Measurements from ENCODE around the gene LYST. TPM values are rescaled to one million over a fixed set of nuclear protein-coding genes. Genes with fewer than 3 reads are reported as not detected.
"Not testable (repeated sequence)": the region's sequence is repeated elsewhere in the genome, so short reads cannot be mapped to it uniquely, and the experiment has no call there.

The LYST gene
- total RNA-seq, 1 donor from 2014 or later: 90.2 TPM

DNA sequence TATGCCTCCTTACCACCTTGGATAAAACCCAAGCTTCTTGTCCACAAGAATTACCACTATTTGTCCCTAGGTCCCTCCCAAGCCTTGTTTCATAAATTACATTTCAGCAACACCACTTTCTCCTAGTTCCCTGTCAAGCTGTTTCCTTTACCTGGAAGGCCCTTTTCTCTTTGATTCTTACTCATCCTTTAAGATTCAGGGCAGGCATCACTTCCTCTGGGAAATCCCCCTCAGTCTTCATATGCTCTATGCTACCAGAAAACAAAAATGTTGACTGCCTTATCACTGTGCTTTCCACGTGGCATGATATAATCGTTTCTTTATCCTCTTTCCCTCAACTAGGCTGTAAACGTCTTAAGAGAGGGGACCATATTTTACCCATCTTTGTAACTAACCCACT, 102.7 kb downstream of the LYST start:
- ATAC-seq (ENCODE audit: low read depth): peak; percentile 75
- DNase-seq: no peak
- Mint-ChIP-seq H3K4me3 (no peak overlapping the region), H3K27ac (no peak overlapping the region), H3K9me3 (no peaks in the 10 kb centered on the region), H3K36me3 (ENCODE audit: low read depth) (peaks cover 47% of the 10 kb centered on the region), H3K4me1 (peaks cover 18% of the 10 kb centered on the region), H3K27me3 (no peaks in the 10 kb centered on the region)
- ChIA-PET POLR2A (no interaction called here), CTCF (no interaction called here)
- no peak for TF ChIP-seq CTCF (IDR thresholded peaks at IDR 0.05)
- intact Hi-C loops (cut with micrococcal nuclease): no loop called here

GRCh38 chr1:235759336-235759735, 107.4 kb downstream of the LYST start:
- TF ChIP-seq CTCF (IDR thresholded peaks at IDR 0.05): no peak
- intact Hi-C loops (cut with micrococcal nuclease): no loop called here
- Mint-ChIP-seq H3K27ac (no peak overlapping the region), H3K9me3 (no peaks in the 10 kb centered on the region), H3K27me3 (no peaks in the 10 kb centered on the region), H3K4me3 (no peak overlapping the region), H3K4me1 (no peaks in the 10 kb centered on the region), H3K36me3 (ENCODE audit: low read depth) (peaks cover 63% of the 10 kb centered on the region)
- ATAC-seq (ENCODE audit: low read depth) (no peak), DNase-seq (no peak)
- ChIA-PET POLR2A (no interaction called here), CTCF (no interaction called here)

DNA sequence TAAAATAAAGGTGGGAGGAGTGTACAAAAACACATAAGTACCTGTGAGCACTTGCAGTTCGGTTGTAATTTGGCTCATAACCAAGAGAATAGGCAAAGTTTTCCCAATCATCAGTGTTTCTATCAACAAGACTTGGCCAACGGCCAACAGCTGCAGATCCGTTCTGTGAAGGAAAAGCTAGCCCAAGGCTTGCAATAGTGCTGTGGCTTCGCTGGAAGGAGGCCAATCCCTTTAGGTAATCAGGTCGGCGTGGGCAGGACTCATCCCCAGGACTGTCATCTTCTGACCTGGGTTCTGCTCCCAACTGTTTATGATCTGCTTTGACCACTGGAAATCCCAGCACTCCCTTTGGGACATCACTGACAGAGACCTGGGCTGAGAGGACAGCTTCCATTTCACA, 107.8 kb downstream of the LYST start:
- Mint-ChIP-seq H3K27me3 (no peaks in the 10 kb centered on the region), H3K36me3 (ENCODE audit: low read depth) (peaks cover 67% of the 10 kb centered on the region), H3K4me3 (no peak overlapping the region), H3K9me3 (no peaks in the 10 kb centered on the region), H3K4me1 (no peaks in the 10 kb centered on the region), H3K27ac (no peak overlapping the region)
- intact Hi-C loops (cut with micrococcal nuclease): no loop called here
- ATAC-seq (ENCODE audit: low read depth) (no peak), DNase-seq (no peak)
- ChIA-PET POLR2A (no interaction called here), CTCF (no interaction called here)
- TF ChIP-seq CTCF (IDR thresholded peaks at IDR 0.05): no peak

DNA sequence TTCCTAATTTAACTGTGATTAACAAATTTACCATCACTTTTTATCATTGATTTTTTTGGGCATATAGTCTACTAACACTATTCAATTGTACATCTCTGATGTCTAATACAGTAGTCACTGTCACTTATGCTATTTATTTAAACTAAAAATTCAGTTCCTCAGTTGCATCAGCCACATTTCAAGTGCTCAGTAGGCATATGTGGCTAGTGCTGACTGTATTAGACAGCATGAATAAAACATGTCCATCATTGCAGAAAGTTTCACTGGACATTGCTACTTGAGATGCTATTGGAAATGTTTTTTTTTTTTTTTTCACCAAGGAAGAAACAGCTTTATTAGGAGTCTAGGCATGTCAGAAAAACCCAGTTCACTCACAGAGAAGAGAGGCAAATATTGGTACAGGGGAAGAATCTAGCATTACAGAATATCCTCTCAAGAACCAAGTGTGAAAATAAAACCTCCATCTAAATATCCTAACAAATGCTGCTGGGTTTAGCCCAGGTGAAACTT, 109.1 kb downstream of the LYST start:
- CTCF ChIA-PET: no interaction called here
- Mint-ChIP-seq H3K27ac (no peak overlapping the region), H3K9me3 (no peaks in the 10 kb centered on the region), H3K4me1 (no peaks in the 10 kb centered on the region), H3K4me3 (no peak overlapping the region), H3K27me3 (no peaks in the 10 kb centered on the region), H3K36me3 (ENCODE audit: low read depth) (peaks cover 75% of the 10 kb centered on the region)
- ATAC-seq (ENCODE audit: low read depth): no peak
- POLR2A ChIA-PET: no interaction called here
- TF ChIP-seq CTCF (IDR thresholded peaks at IDR 0.05): no peak
- DNase-seq: no peak
- intact Hi-C loops (cut with micrococcal nuclease): no loop called here

GRCh38 chr1:235754186-235754585, 112.5 kb downstream of the LYST start:
- ATAC-seq (ENCODE audit: low read depth); H3K27ac Mint-ChIP-seq; H3K4me3 Mint-ChIP-seq; H3K9me3 Mint-ChIP-seq; H3K27me3 Mint-ChIP-seq; H3K4me1 Mint-ChIP-seq; DNase-seq; intact Hi-C loops (cut with micrococcal nuclease): not testable (repeated sequence)
- H3K36me3 Mint-ChIP-seq (ENCODE audit: low read depth): peaks cover 75% of the 10 kb centered on the region
- CTCF ChIA-PET: interaction anchor here (1.1 kb wide), 1 partner anchor 217 kb away, joined by 4 read pairs; no protein-coding TSS in a partner anchor
- POLR2A ChIA-PET: interaction anchor here (0.7 kb wide), 1 partner anchor 17 kb away, joined by 3 read pairs; no protein-coding TSS in a partner anchor

DNA sequence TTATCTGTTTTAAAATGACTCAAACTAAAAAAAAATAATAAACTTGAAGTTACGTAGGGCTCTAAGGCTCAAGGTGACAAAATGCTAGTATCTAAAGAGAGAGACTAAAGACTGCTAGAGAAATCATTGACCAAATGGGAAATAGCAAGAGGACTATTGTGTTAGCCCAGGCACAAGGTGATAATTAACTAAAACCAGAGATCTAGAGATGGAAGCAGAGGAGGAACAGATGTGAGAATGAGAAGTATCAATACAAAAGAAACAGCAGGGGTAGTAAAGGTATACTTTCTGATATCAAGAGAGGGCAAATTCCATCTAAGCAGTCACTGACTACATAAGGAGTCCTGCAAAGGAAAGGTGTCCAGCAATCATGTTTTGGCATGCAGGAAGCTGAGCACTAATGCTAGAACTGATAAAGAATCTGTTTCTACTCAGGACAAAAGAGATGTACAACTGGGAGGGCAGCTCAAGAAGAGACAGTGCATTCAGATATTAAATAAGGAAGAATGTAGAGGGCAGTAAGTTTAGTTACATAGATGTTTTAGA, 116.9 kb downstream of the LYST start:
- TF ChIP-seq CTCF (IDR thresholded peaks at IDR 0.05): no peak
- Mint-ChIP-seq H3K36me3 (ENCODE audit: low read depth) (peaks cover 80% of the 10 kb centered on the region), H3K27me3 (no peaks in the 10 kb centered on the region), H3K4me3 (no peak overlapping the region), H3K9me3 (no peaks in the 10 kb centered on the region), H3K4me1 (no peaks in the 10 kb centered on the region), H3K27ac (no peak overlapping the region)
- ChIA-PET CTCF (interaction anchor here (1.5 to 3.3 kb wide), 2 partner anchors 34 to 222 kb away, joined by 6 to 13 read pairs; no protein-coding TSS in a partner anchor), POLR2A (no interaction called here)
- DNase-seq (no peak), ATAC-seq (ENCODE audit: low read depth) (no peak)
- intact Hi-C loops (cut with micrococcal nuclease): loop anchor here (2.0 to 5.0 kb wide), 2 partner anchors 15 to 222 kb away; no protein-coding TSS in a partner anchor

Measured in activated B cell treated with CpG ODN at 0.5 μM for 24 hours (primary cell).